ENCODE data around the gene MRPL30.

DNA sequence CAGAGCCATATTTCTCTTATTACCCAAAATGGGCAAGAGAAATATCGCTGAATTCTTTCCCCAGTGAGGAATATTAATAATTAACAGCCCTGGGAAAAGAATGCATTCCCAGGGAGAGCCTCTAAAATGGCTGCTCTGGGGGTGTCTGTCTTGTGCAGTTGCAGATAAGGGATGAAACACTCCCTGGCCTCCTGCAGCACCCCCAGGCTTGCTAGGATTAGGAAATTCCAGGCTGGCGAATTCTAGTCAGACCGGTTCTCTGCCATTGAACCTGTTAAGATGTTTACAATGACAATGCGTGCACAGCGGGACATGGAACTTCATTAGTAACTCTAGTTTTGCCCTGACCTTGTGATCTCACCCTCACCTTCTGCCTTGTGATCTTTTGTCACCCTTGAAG is 24.5 kb downstream of the MRPL30 start:
- TF ChIP-seq, protein P1, sequence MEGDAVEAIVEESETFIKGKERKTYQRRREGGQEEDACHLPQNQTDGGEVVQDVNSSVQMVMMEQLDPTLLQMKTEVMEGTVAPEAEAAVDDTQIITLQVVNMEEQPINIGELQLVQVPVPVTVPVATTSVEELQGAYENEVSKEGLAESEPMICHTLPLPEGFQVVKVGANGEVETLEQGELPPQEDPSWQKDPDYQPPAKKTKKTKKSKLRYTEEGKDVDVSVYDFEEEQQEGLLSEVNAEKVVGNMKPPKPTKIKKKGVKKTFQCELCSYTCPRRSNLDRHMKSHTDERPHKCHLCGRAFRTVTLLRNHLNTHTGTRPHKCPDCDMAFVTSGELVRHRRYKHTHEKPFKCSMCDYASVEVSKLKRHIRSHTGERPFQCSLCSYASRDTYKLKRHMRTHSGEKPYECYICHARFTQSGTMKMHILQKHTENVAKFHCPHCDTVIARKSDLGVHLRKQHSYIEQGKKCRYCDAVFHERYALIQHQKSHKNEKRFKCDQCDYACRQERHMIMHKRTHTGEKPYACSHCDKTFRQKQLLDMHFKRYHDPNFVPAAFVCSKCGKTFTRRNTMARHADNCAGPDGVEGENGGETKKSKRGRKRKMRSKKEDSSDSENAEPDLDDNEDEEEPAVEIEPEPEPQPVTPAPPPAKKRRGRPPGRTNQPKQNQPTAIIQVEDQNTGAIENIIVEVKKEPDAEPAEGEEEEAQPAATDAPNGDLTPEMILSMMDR (conservative IDR thresholded peaks at IDR 0.05), result no peak
- no peak for TF ChIP-seq EZH2 (IDR thresholded peaks at IDR 0.05; ENCODE audit: low read depth)

All from PC-9 (cell line).